Inflammatory macrophage treated with lipopolysaccharide for 1 hour (primary cell): ENCODE measurements around the gene LMF2.

Source experiments
- DNase-seq, 2 donors: peaks; one replicate each; pipeline ENCODE4 v3.0.0-alpha.2; 2020 to 2022

Gene LMF2

GRCh38 chr22:50481045-50481439, 26.5 kb downstream of the LMF2 start:
- DNase-seq: no peak

- peak in 1 of 2 donors; percentile 30 for DNase-seq
Measured at GRCh38 chr22:50479721-50480120, 27.8 kb downstream of the LMF2 start.

- no peak for DNase-seq
Measured at GRCh38 chr22:50477923-50478322, 29.6 kb downstream of the LMF2 start.

DNA sequence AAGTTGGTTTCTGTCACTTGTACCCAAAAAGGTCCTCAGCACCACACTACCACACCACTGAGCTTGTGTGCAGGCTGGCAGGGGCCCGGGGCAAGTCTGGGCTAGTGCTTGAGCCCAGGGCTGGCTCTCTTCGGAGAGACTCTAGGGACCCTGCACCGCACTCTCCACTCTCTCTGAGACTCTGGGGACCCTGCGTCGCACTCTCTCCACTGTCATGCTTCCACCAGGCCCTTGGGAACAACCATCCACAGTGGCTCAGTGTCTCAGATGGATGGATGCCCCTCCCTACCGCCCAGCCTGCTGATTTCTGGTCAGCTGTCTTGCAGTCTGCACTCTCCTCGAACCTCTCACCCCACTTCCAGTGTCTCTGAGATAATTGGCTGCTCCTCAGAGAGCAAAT, 30.6 kb downstream of the LMF2 start:
- no peak for DNase-seq

DNA sequence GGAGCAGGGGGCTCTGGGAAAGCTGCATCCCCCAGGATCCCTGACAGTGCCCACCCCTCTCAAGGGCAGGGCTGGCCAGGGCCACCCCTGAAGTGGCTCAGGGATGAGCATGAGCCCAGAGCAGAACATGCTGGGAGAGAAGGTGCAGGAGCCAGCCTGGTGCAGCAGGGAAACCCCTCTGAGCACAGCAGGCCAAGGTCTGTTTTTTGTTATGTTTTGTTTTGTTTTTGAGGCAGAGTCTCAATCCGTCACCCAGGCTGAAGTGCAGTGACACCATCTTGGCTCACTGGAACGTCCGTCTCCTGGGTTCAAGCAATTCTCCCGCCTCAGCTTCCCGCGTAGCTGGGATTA, 31.9 kb downstream of the LMF2 start:
- no peak for DNase-seq

- peak; percentile 83 to 93 for DNase-seq
Measured at GRCh38 chr22:50474710-50475651, 32.5 kb downstream of the LMF2 start, which contains the start of gene SBF1. Gene SBF1, minus strand, starts transcription at chr22:50475035. Its CDS starts 195 bp downstream, at chr22:50474840.

DNA sequence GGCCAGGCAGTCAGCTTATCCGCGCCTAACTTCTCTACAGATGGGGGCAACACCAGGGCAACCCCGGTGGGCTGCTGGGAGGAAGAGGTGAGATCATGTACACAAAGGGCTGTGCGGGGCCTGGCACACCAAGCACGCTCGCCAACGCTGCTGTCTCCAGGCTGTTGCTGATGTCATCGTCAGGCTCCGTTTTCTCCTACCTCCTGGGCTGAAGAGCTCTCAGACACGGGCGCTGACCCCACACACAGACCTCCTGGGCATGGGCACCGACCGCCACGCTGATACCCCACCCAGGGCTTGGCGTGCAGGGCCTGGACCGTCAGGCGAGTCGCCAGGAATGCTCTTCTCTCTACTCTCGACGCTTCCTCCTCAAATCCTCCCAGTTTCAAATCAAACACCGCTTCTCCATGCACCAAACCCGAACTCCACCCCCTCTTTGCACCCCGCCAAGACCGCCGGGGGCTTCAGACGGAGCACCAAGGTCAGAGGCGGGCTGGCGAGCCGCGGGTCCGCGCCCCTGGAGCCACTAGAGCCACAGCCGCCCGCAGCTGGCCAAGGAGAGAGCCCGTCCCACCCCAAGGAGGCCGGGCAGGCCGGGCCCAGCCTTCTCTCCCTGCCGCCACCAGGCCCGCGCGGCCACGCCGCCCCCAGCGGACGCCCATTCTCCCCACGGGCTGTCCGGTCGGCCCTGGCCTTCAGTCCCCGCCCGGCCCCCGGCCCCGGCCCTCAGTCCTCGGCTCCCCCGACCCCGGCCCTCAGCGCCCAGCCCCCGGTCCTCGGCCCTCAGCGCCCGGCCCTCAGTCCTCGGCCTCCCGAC, 33.4 kb downstream of the LMF2 start:
- DNase-seq: peak in 1 of 2 donors; percentile 37

DNA sequence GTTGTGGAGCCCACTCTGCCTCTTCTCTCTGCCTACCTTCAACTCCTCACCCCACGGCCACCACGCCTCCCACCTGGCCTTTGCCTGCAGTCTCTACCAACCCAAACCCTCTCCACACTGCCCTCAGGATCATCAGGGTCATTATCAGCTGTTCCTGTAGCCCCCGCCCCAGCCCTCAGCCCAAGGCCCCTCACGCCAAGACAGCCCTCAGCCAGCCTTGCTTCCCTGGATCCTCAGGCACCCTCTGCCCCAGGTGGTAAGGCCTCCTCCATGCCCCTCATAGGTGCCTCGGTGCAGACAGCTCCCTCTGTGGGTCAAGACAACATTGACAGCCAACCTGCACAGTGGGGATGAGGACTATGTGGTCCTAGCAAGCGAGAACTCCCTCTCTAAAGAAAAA, 34.4 kb downstream of the LMF2 start:
- DNase-seq: no peak

GRCh38 chr22:50471962-50472361, 35.5 kb downstream of the LMF2 start:
- no peak for DNase-seq

- DNase-seq: no peak
Measured at GRCh38 chr22:50471197-50471847, 36.2 kb downstream of the LMF2 start.

GRCh38 chr22:50470491-50470890, 37.0 kb downstream of the LMF2 start:
- no peak for DNase-seq

DNA sequence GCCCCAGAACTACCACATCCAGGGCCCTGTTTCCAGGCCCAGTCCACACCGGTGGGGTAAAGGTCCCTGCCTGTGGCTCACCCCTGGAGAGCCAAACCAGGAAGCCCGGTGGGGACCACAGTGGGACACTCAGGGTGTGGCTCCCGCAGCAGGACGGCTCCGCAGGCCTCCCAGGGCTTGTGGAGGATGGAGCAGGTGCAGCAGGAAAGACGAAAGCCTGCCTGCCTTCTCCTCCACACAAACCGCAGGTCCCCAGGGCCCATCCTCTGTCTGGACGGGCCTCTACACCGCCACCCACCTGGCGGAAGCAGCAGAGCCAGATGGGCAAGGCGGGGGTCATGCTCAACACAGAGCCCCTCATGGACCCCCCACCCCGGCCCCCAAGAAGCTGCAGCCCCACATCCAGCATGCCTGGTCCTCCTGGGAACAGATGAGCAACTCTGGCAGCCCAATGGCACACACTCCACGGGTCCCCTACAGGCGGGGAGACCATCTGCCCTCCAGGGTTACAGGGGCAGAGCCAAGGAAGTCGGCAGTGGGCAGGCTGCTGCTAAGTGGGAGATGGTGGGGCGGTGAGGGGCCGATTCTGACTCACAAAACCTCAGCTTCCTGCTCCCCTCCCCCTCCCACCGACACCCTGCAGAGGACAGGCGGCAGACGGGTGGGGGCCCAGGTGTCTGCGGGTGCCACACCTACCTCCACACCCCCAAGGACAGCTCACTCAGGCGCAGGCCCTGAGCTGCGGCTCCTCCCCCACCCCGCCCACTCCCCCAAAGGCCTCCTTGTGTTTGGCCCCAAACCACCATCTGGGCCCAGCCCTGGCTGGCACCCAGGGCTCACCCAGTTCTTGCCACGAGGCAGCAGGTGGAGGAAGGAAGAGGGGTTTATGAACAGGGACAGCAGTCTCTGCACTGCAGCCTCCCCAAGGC, 37.9 kb downstream of the LMF2 start:
- no peak for DNase-seq

GRCh38 chr22:50468626-50469025, 38.9 kb downstream of the LMF2 start:
- no peak for DNase-seq

GRCh38 chr22:50467773-50468440, 39.6 kb downstream of the LMF2 start:
- no peak for DNase-seq

DNA sequence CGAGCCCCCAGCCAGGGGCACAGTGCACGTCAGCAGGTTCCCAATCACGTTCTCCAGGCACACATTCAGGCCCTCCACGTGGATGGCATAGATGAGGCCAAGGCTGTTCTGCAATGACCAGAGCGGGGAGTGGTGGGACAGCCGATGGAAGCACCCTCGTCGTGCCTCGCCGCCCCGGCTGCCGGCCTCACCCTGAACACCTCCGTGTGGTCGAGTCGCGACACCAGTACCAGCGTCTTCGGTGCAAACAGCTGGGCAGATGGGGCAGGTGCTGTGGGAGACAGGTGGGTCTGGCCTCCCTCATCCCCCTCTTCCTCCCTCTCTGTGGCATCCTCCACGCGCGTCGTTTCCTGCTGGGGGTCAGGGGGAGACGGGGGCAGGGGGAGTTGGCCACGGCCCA, 40.2 kb downstream of the LMF2 start:
- DNase-seq: no peak

DNA sequence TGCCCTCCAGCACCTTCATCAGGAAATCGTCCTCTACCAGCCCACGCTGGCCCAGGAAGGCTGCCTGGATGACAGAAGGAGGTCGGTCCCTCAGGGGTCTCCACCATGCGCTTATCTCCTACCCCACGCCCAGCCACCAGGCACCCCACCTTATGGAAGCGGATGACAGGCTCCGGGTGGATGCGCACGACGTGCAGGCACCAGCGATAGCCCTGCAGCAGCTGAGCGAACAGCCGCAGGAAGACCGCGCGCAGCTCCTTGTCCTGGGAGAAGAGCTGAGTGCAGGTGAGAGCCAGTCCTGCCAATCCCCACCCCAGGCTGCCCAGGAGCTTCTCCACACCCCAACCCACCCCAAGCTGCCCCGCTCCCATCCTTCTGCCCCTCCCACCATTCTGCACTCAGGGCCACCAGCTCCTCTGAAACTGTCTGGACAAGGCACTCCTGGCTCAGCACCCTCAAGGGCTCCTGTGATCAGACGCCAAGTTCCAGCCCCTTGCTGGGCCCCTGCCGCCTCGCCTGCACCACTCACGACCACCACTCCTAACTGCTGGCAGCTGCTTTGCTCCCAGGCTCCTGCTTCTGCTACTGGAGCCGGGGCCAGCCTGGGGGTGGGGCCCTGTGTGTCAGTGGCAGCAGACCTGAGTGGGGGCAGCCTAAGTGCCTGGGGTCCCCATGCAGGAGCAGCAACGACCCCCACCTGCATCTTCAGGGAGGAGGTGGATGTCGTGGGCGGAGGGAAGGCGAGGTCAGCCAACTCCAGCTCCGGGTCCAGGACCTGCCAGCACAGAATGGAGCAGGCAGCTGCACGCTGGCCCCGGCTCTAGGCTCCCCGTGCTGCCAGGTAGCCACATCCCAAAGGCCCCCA, 42.2 kb downstream of the LMF2 start:
- DNase-seq: no peak

DNA sequence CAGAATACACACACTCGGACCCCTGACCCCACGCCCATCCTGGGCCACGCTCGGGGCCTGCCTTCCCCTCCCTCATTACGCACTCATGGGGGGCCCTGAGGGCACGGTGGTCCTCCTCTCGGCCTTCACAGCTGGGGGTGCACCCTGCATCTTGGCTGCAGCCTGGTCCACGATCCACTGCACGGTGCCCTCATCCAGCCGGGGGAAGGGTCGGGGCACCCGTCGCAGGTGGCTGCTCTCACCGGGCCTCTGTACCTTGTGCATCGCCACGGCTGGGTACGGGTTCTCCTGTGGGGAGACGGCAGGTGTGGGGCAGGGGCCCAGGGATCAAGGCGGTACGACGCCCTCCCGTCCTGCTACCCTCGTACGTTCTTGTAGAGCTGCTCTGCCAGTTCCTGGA, 43.1 kb downstream of the LMF2 start:
- DNase-seq: no peak

GRCh38 chr22:50463188-50463900, 44.2 kb downstream of the LMF2 start:
- no peak for DNase-seq

DNA sequence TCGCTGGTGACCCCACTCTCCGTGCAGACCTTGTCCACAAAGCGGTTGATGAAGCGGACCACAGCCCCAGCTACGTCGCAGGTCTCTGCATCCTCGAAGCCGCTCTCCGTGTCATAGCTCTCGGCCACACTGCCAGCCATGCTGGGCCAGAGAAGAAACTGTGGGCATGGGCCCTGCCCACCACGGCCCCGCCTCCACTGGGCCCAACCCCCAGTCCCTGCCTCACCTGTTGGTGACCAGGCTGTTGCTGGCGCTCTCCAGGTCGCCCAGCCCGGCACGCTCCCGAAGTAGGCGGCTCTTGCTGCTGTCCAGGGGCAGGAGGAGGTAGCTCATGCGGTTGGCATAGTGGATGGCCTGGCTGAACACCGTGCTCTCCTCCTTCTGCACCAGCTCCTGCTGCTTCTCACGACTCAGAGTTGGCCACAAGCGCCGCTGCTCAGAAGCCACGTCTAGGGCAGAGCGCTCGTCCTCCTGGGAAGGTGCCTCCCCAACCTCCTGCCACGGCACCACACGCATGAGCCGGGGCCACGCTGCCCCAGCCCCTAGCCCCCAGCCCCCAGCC, 45.4 kb downstream of the LMF2 start:
- no peak for DNase-seq

DNA sequence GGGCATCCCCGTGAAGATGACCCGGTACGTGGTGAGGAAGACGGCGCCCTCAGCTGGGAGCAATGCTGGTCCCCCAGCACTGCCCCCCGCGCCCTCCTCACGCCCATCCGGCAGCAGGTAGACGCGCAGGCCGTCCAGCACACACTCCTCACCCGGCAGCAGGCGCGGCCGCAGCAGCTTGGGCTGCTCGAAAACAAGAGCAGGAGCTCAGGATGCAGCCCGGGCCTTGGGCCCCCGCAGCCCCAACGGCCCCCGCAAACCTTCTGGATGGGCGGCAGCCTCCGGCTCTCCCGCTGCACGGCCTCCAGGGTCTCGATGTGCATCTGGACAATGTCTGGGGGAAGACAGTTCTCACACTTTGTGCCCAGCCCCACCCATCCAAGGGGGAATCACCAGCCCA, 46.0 kb downstream of the LMF2 start:
- DNase-seq: no peak
